Measurements from ENCODE around the gene TMTC1. TPM values are rescaled to one million over a fixed set of nuclear protein-coding genes. Genes with fewer than 3 reads are reported as not detected.

Gene TMTC1
- total RNA-seq, 2 donors from 2014 or later = 15.6 to 20.1 TPM

DNA sequence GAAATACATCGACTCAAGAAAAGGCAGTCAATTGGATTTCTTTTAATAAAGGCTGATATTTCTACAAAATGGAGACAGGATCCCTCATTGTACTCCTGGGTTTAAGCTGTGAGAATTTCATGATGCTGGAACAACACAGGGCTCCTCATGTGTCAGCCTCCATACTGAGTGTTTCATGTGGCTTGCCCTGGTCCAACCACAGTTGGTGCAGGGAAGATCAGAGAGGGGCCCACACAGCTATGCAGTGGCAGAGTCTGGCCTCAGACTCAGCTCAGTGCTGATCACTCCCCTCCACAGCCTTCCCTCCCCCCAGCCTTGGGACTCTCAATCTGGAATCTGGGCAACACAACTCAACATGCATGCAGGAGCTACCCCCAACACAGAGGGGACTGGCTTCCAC, 163.7 kb downstream of the TMTC1 start:
- H3K36me3 ChIP-seq (replicated peaks in 1 of 2; ENCODE audit: insufficient read depth in 1 of 2, low read depth in 2 of 2) = no peaks in the 10 kb centered on the region
- H3K4me1 ChIP-seq = no peaks in the 10 kb centered on the region
- no peak overlapping the region for H3K27ac ChIP-seq
- no peak for ATAC-seq
- H3K4me3 ChIP-seq = no peak overlapping the region
- TF ChIP-seq, protein P1, sequence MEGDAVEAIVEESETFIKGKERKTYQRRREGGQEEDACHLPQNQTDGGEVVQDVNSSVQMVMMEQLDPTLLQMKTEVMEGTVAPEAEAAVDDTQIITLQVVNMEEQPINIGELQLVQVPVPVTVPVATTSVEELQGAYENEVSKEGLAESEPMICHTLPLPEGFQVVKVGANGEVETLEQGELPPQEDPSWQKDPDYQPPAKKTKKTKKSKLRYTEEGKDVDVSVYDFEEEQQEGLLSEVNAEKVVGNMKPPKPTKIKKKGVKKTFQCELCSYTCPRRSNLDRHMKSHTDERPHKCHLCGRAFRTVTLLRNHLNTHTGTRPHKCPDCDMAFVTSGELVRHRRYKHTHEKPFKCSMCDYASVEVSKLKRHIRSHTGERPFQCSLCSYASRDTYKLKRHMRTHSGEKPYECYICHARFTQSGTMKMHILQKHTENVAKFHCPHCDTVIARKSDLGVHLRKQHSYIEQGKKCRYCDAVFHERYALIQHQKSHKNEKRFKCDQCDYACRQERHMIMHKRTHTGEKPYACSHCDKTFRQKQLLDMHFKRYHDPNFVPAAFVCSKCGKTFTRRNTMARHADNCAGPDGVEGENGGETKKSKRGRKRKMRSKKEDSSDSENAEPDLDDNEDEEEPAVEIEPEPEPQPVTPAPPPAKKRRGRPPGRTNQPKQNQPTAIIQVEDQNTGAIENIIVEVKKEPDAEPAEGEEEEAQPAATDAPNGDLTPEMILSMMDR (IDR thresholded peaks at IDR 0.05) = no peak
- TF ChIP-seq POLR2A (IDR thresholded peaks at IDR 0.05) = no peak
- no peaks in the 10 kb centered on the region for H3K9me3 ChIP-seq
- intact Hi-C loops (cut with DNase I) = no loop called here
- WGBS, 2 donors = 88 to 100% methylated on average over 1 of the region's 1 CpG
- no peaks in the 10 kb centered on the region for H3K27me3 ChIP-seq
- no peak for DNase-seq

DNA sequence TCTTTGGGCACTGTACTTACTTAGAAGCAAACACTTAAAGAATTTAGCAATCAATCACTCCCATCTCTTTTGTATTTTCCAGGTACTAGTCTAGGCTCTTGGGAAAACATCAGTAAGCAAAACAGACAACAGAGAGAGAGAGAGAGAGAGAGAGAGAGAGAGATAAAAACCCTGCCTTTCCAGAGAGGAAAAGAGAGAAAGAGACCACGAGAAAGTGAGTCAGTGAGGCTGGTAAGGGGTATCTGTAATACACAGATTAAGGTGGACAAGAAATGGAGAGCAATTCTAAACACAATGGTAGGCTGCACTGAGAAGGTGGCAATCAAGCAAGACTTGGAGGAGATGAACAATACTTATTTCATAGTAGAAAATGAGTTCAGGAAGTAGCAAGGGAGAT, 166.3 kb downstream of the TMTC1 start:
- no peaks in the 10 kb centered on the region for H3K9me3 ChIP-seq
- H3K27ac ChIP-seq = no peak overlapping the region
- H3K27me3 ChIP-seq = no peaks in the 10 kb centered on the region
- H3K36me3 ChIP-seq (replicated peaks in 1 of 2; ENCODE audit: insufficient read depth in 1 of 2, low read depth in 2 of 2) = no peaks in the 10 kb centered on the region
- no peaks in the 10 kb centered on the region for H3K4me1 ChIP-seq
- DNase-seq = no peak
- intact Hi-C loops (cut with DNase I) = no loop called here
- TF ChIP-seq, protein P1 (IDR thresholded peaks at IDR 0.05) = no peak
- TF ChIP-seq POLR2A (IDR thresholded peaks at IDR 0.05) = no peak
- WGBS, 2 donors = 25 to 30% methylated on average over 1 of the region's 1 CpG
- no peak overlapping the region for H3K4me3 ChIP-seq
- ATAC-seq = no peak

DNA sequence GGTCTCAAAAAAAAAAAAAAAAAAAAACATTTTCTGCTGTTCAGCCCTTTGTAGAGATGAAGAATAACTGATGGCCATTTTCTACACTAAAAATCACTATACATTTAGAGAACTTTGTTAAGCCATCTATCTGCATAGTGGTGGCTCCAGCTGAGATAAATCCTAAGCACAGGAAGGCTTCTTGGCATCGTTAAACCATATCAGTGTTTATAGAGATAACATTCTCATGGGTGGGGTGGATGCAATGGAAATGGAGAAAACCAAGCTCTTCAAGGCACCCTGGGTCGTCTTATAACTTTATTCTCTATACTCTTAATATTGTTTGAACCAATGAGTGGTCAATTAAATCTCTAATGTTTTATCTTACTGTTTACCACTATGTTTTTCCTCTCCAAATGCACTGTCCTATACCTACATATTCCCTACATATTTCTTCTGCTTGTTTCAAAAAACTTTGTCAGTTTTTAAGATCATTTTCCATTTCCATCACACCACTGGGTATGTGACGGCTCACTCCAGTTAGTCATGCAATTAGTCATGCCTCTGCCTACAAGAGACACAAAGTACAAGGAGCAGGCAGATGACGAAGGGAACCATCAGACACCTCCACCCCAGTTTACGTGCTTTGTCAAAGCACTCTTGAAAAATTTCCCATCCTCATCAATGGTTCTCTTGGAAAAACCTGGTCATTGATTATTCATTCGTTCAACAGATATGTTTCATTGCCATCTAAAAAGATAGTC, 166.9 kb downstream of the TMTC1 start:
- Histone ChIP-seq H3K27me3 (no peaks in the 10 kb centered on the region), H3K27ac (no peak overlapping the region), H3K9me3 (no peaks in the 10 kb centered on the region), H3K36me3 (replicated peaks in 1 of 2; ENCODE audit: insufficient read depth in 1 of 2, low read depth in 2 of 2) (no peaks in the 10 kb centered on the region), H3K4me3 (no peak overlapping the region), H3K4me1 (no peaks in the 10 kb centered on the region)
- no peak for TF ChIP-seq POLR2A (IDR thresholded peaks at IDR 0.05)
- TF ChIP-seq, protein P1 (IDR thresholded peaks at IDR 0.05) = no peak
- ATAC-seq (no peak), DNase-seq (no peak)
- intact Hi-C loops (cut with DNase I) = no loop called here
- 39 to 53% methylated on average over 6 of the region's 6 CpGs for WGBS, 2 donors

DNA sequence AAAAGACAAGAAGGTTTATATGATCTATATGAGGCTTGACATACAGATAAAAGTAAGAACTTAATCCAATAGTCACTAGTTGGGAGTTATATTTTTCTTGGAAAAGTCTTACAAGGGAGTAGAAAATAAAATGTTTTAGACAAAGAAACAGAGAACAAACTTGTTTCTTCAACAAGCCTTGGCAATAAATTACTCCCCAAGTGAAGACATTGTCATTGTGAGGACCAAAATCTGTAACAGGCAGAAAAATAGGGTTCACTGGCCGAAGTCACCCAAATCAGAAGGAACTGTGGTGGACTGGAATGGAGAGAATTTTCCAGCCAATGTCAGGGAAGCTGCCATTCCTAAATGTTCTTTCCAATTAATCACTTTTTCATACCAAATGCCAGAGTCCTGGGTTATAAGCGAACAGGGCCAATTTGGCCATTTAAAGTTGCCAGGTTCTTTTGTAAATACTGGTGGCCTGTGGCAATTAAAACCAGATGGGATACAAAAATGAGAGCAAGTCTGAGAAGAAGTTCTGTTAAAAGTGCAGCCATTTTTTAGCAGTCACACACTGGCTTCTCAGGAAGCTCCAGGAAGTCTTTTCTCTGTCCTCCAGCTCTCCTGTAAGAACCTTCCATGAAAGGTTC, 168.9 kb downstream of the TMTC1 start:
- DNase-seq (no peak), ATAC-seq (no peak)
- H3K4me1 ChIP-seq = no peaks in the 10 kb centered on the region
- TF ChIP-seq, protein P1 (IDR thresholded peaks at IDR 0.05) = no peak
- no peak for TF ChIP-seq POLR2A (IDR thresholded peaks at IDR 0.05)
- H3K36me3 ChIP-seq (replicated peaks in 1 of 2; ENCODE audit: insufficient read depth in 1 of 2, low read depth in 2 of 2) = no peaks in the 10 kb centered on the region
- intact Hi-C loops (cut with DNase I) = no loop called here
- WGBS, 2 donors = 61 to 79% methylated on average over 2 of the region's 2 CpGs
- no peaks in the 10 kb centered on the region for H3K27me3 ChIP-seq
- no peak overlapping the region for H3K27ac ChIP-seq
- H3K4me3 ChIP-seq = no peak overlapping the region
- H3K9me3 ChIP-seq = no peaks in the 10 kb centered on the region

DNA sequence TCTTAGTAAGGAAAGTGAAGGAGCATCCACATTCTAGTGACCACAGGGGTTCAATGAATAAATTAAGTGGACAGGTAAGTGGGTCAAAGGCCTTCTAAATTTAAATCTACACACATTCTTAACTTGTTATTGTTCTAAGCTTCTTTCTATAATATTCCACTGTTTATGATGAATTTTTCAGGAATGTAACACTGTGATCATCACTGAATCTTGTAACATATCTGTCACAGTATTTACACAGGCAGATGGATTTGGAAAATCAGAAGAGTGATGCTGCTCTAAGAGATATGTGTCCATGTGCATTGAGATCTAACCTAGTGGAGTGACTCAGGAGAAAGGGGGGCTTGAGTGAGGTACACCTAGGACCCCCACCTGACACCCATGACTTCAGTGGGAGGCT, 170.8 kb downstream of the TMTC1 start:
- Histone ChIP-seq H3K9me3 (no peaks in the 10 kb centered on the region), H3K27ac (no peak overlapping the region), H3K36me3 (replicated peaks in 1 of 2; ENCODE audit: insufficient read depth in 1 of 2, low read depth in 2 of 2) (no peaks in the 10 kb centered on the region), H3K4me1 (no peaks in the 10 kb centered on the region), H3K4me3 (no peak overlapping the region), H3K27me3 (no peaks in the 10 kb centered on the region)
- ATAC-seq (no peak), DNase-seq (no peak)
- intact Hi-C loops (cut with DNase I) = no loop called here
- TF ChIP-seq, protein P1 (IDR thresholded peaks at IDR 0.05) = no peak
- TF ChIP-seq POLR2A (IDR thresholded peaks at IDR 0.05) = no peak

Measured in body of pancreas (tissue), 4 donors.